GM18868 (cell line): ENCODE data around the gene EPDR1.

Experiments
- ATAC-seq: cut with Tn5 transposase; IDR thresholded peaks from one replicate; pipeline ENCODE4 v1.9.1; 2021; ENCODE audit warnings: mild to moderate bottlenecking, moderate library complexity; ENCODE audit not compliant: unreplicated experiment

EPDR1 gene

GRCh38 chr7:37973915-37974314 lies 53.5 kb downstream of the EPDR1 start:
- peak; percentile 76 for ATAC-seq

GRCh38 chr7:37974711-37975110 lies 54.3 kb downstream of the EPDR1 start:
- no peak for ATAC-seq

GRCh38 chr7:37977243-37977642 lies 56.8 kb downstream of the EPDR1 start:
- ATAC-seq: no peak

GRCh38 chr7:37981664-37982063 lies 61.2 kb downstream of the EPDR1 start:
- ATAC-seq: no peak

- ATAC-seq: no peak
These were observed 62.0 kb downstream of the EPDR1 start for GRCh38 chr7:37982423-37982822.

GRCh38 chr7:37984750-37985390 lies 64.4 kb downstream of the EPDR1 start:
- no peak for ATAC-seq

GRCh38 chr7:37986908-37987330 lies 66.5 kb downstream of the EPDR1 start:
- no peak for ATAC-seq

GRCh38 chr7:37987732-37988131 lies 67.3 kb downstream of the EPDR1 start:
- no peak for ATAC-seq

- ATAC-seq: no peak
These were observed 68.5 kb downstream of the EPDR1 start for GRCh38 chr7:37988721-37989650.

- ATAC-seq: no peak
These were observed 69.9 kb downstream of the EPDR1 start for GRCh38 chr7:37990337-37990736.

GRCh38 chr7:37993060-37993501 lies 72.6 kb downstream of the EPDR1 start:
- peak; percentile 71 for ATAC-seq

GRCh38 chr7:37999673-38000072 lies 79.2 kb downstream of the EPDR1 start:
- ATAC-seq: no peak

- no peak for ATAC-seq
These were observed 79.8 kb downstream of the EPDR1 start for GRCh38 chr7:38000272-38000671.
